Mammary epithelial cell (primary cell): ENCODE measurements around the gene SPACA7.
"Not testable (repeated sequence)": the region's sequence is repeated elsewhere in the genome, so short reads cannot be mapped to it uniquely, and the experiment has no call there.

Source experiments
- CTCF ChIP-seq, 2 donors: IDR thresholded peaks in 1 of 2; conservative IDR thresholded peaks in 1 of 2; 2 replicates each; pipeline ENCODE4 v1.5.1; 2011 to 2012; ENCODE audit warnings: inconsistent platforms in 2 of 2, low read length in 2 of 2, mild to moderate bottlenecking in 2 of 2, control low read depth in 1 of 2, low read depth in 1 of 2; ENCODE audit not compliant: insufficient read depth in 1 of 2; ENCODE audit errors: extremely low read depth in 1 of 2
- EZH2 ChIP-seq: IDR thresholded peaks from 2 replicates; pipeline ENCODE4 v1.6.1; 2012; ENCODE audit warnings: low read length, inconsistent platforms, borderline replicate concordance

DNA sequence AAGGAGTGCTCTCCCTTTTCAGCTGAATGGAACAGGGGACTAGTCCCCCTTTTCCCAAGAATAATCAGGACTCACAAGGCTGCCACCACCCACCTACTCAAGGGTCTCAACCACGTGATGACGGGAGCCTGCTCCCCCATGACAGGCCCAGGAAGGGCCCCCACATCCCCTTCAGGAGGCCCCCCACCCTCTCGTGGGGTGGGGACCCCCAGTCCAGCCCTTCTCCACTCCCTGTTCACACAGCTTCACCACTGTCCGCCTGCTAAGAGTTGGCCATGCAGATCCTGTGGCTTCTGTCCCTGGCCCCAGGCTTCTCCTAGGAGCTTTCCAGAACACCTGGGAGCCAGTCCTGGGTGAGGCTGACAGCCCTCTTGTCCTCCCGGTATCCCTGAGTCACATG lies 56.6 kb downstream of the SPACA7 start:
- TF ChIP-seq CTCF (conservative IDR thresholded peaks at IDR 0.05 in 1 of 2, IDR thresholded peaks at IDR 0.05 in 1 of 2; ENCODE audit: extremely low read depth in 1 of 2, insufficient read depth in 1 of 2, low read depth in 1 of 2, low read length in 2 of 2); EZH2: not testable (repeated sequence)
